ENCODE data around the gene XKR7.
"Not testable (repeated sequence)": the region's sequence is repeated elsewhere in the genome, so short reads cannot be mapped to it uniquely, and the experiment has no call there.

Gene XKR7, protein sequence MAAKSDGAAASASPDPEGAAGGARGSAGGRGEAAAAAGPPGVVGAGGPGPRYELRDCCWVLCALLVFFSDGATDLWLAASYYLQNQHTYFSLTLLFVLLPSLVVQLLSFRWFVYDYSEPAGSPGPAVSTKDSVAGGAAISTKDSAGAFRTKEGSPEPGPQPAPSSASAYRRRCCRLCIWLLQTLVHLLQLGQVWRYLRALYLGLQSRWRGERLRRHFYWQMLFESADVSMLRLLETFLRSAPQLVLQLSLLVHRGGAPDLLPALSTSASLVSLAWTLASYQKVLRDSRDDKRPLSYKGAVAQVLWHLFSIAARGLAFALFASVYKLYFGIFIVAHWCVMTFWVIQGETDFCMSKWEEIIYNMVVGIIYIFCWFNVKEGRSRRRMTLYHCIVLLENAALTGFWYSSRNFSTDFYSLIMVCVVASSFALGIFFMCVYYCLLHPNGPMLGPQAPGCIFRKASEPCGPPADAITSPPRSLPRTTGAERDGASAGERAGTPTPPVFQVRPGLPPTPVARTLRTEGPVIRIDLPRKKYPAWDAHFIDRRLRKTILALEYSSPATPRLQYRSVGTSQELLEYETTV

GRCh38 chr20:31967830-31968249, at the start of gene XKR7:
Gene XKR7, plus strand, starts transcription at chr20:31968151. Its CDS starts 25 bp downstream, at chr20:31968176.
- DNase-seq (ENCODE audit: low read depth) = no peak

GRCh38 chr20:31918466-31919105, 49.4 kb upstream of the XKR7 start:
- no peak for DNase-seq (ENCODE audit: low read depth)

- no peak for DNase-seq (ENCODE audit: low read depth)
These were observed 48.4 kb upstream of the XKR7 start for GRCh38 chr20:31919410-31920155.

DNA sequence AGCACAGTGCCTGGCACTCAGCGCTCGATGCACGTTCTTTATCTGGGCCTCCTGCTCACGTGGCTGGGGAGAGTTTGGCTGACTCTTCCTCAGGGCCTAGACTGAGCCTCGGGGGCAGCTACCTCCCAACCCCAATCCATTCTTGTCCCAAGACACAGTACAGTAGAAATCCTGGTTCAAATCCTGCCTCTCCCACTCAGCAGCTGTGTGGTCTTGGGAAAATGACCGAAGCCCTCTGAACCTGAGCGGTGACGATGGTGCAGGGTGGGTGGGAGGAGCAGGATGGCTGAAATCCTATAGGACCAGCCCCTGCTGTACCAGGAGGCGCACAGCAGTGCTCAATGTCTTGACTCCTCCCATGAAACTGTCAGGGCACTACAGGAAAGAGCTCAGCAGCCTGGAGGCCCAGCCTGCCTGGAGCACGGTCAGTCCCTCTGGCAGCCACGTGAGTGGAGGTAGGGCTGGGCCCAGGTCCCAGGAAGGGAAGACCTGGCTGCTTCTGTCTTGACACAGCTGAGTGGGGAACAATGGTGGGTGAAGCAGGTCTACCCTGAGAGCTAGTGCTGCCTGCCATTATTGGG, 47.6 kb upstream of the XKR7 start:
- DNase-seq (ENCODE audit: low read depth) = no peak

DNA sequence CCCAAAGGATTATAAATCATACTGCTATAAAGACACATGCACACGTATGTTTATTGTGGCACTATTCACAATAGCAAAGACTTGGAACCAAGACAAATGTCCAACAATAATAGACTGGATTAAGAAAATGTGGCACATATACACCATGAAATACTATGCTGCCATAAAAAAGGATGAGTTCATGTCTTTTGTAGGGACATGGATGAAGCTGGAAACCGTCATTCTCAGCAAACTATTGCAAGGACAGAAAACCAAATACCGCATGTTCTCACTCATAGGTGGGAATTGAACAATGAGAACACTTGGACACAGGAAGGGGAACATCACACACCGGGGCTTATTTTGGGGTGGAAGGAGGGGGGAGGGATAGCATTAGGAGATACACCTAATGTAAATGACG, 46.5 kb upstream of the XKR7 start:
- DNase-seq (ENCODE audit: low read depth) = not testable (repeated sequence)

DNA sequence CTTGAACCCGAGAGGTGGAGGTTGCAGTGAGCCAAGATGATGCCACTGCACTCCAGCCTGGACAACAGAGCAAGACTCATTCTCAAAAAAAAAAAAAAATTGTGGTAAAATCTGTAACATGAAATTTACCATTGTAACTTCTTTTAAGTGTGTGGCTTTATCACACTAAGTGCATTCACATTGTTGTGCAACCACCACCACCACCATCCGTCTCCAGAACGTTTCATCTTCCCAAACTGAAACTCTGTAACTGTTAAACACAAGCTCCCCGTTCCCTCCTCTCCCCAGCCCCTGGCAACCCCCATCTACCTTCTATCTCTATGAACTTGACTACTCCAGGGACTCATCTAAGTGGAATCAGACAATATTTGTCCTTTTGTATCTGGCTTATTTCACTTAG, 45.8 kb upstream of the XKR7 start:
- DNase-seq (ENCODE audit: low read depth) = no peak

GRCh38 chr20:31922588-31922987, 45.4 kb upstream of the XKR7 start:
- DNase-seq (ENCODE audit: low read depth) = no peak

DNA sequence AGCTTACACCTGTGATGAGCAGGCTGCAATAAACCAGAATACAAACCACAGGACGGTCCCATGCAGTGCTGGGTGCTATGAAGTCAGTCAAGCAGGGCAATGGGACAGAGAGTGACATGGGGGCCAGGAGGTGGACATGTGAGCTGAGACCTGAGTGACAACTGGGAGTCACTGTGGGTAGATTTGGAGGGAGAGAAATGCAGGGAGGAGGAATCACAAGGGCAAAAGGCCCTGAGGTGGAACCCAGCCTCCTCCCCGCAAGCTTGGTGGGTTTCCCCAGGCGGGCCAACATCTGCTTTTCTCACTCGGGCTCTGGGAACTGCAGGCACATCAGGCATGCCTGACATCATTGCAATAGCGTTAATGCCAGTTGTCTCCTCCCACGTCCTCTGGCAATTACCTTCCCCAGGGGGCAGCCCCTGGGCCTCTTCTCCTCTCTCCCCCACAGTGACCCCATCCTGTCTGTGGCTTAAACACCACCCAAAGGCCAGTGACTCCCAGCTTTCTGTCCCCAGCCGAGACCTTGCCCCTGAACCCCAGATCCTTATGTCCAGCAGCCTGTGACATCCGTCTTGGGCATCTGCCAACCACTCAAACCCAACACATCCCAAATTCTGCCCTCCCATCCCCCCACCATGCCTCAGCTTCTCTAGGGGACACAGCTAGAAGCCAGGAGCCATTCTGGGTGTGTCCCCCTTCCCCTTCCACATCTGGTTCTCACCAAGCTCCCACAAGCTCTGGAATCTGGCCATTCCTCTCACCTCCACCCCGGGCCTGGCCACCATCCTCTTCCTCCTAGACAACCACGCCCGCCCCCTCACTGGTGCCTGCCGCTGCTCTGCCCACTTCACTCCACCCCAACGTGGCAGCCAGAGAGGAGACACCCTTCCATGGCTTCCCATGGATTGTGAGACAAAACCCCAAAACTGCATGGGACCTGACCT, 44.3 kb upstream of the XKR7 start:
- DNase-seq (ENCODE audit: low read depth) = no peak

DNA sequence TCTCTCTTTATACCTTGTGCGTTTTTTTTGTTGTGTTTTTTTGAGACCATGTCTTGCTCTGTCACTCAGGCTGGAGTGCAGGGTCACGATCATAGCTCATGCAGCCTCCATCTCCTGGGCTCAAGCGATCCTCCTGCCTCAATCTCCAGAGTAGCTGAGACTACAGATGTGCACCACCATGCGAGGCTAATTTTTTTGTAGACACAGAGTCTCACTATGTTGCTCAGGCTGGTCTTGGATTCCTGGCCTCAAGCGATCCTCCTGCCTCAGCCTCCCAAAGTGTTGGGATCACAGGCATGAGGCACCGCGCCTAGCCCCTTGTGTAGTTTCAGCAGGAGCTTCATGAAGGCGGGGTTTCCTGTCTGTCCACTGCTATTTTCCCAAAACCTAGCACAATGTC, 43.4 kb upstream of the XKR7 start:
- DNase-seq (ENCODE audit: low read depth) = no peak

- DNase-seq (ENCODE audit: low read depth) = no peak
These were observed 42.3 kb upstream of the XKR7 start for GRCh38 chr20:31925631-31926030.

GRCh38 chr20:31926493-31926892, 41.5 kb upstream of the XKR7 start:
- no peak for DNase-seq (ENCODE audit: low read depth)

- no peak for DNase-seq (ENCODE audit: low read depth)
These were observed 40.3 kb upstream of the XKR7 start for GRCh38 chr20:31927627-31928159.

DNA sequence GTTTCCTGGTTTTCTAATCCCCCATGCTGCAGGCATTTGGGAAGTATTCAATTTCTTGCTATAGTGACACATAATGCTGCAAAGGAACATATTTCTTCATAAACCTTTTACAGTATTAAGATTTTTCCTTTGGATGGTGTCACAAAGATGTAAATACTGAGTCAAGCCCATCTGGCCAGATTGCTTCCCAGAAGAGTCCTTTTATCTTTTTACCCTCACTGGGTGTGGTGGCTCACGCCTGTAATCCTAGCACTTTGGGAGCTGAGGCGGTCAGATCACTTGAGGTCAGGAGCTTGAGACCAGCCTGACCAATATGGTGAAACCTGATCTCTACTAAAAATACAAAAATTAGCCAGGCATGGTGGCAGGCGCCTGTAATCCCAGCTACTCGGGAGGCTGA, 38.3 kb upstream of the XKR7 start:
- DNase-seq (ENCODE audit: low read depth) = not testable (repeated sequence)

GRCh38 chr20:31930779-31931178, 37.2 kb upstream of the XKR7 start:
- DNase-seq (ENCODE audit: low read depth) = no peak

- DNase-seq (ENCODE audit: low read depth) = no peak
These were observed 34.3 kb upstream of the XKR7 start for GRCh38 chr20:31933698-31934097.

DNA sequence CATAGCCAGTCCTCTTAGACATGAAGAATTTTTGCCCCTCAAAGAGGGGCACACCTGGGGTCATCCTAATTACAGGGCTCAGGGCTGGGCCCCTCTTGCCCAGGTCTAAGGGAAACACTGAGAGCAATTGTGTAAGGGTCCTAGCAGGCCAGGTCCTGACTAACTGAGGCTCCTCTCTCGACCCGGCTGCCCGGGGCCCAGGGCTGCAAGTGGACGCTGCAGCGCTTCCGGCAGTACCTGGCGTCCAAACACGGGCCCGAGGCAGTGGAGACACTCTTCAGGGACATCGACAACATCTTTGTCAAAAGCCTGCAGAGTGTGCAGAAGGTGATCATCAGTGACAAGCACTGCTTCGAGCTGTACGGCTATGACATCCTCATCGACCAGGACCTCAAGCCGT, 33.5 kb upstream of the XKR7 start:
- DNase-seq (ENCODE audit: low read depth) = no peak

DNA sequence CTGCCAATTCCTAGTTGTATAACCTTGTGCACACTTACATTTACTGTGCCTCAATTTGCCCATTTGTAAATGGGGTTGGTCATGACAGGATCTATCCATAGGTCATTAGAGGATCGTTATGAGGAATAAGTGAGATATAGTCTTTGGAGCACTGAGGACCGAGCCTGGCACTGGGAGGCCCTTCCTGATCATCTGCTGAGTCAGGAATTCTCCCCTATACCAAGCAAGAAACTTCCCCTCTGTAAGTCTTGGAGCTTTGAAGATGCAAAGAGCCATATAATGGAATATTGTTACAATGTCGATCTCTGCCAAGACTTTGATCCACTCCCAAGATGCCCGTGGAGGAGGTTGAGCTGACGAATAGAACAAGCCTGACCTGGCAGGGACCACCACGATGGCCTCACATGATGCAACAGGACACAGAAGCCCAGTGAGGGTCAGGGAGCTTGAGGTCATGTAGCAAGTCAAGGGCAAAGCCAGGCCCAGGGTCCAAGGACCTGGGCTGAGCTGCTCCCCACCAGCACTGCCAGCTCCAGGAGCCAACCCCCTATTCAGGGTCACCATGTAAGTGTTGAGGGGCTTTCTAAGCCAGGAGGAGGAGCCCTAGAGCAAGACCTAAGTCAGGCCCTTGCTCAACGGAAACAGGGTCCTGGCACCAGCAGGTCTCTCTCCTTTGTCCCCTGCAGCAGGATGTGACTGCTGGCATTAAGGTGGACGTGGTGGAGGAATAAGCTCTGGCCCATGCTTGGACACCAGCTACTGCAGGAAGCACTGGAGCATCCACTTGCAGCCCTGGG, 32.8 kb upstream of the XKR7 start:
- no peak for DNase-seq (ENCODE audit: low read depth)

- DNase-seq (ENCODE audit: low read depth) = no peak
These were observed 31.5 kb upstream of the XKR7 start for GRCh38 chr20:31936420-31936819.

- DNase-seq (ENCODE audit: low read depth) = no peak
These were observed 30.1 kb upstream of the XKR7 start for GRCh38 chr20:31937820-31938219.

DNA sequence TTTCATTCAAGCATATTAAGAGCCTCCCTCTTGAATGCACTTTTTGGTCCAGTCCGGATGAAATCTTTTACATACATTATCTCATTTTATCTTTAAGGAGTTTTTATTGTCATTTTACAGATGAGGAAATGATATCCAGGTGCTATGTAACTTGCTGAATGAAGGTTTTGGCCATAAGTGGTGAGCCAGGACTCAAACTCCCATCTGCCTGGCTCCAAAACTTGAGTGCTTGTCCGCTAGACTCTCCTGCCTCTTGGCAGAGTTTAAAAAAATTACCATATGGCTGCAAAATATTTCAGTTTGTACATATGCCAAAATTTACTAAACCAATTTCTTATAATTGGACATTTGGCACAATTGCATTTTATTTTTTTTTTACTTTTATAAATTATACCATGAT, 28.3 kb upstream of the XKR7 start:
- no peak for DNase-seq (ENCODE audit: low read depth)

All from activated T-cell treated with anti-CD3 and anti-CD28 coated beads for 48 hours (primary cell).